Measurements from ENCODE around the gene BMAL1.

BMAL1 gene

DNA sequence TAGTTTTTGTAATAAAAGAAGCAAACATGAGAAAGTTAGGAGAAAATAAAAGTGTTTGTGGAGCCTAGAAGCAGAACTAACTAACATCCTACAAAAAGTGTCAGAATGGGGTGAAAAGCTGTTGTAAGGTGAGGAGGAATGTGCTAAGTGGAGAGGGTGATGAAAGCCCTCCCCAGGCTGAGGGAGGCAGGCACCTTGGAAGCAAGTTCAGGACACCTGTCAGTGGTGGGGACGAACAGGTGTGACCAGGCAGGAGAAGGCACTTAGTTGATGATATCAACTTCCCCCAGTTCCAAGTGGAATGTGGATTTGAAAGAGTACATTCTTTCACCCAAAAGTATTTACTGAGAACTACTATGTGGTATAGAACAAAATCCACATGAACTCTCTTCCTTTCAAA is 18.7 kb upstream of the BMAL1 start:
- no peak for DNase-seq
- no peak for TF ChIP-seq CTCF (IDR thresholded peaks at IDR 0.05)
- Mint-ChIP-seq H3K4me3 (no peak overlapping the region), H3K4me1 (peaks cover 30% of the 10 kb centered on the region), H3K36me3 (ENCODE audit: low read depth) (no peaks in the 10 kb centered on the region), H3K27me3 (ENCODE audit: low read depth, poor library complexity) (peaks cover 16% of the 10 kb centered on the region), H3K27ac (no peak overlapping the region), H3K9me3 (no peaks in the 10 kb centered on the region)

DNA sequence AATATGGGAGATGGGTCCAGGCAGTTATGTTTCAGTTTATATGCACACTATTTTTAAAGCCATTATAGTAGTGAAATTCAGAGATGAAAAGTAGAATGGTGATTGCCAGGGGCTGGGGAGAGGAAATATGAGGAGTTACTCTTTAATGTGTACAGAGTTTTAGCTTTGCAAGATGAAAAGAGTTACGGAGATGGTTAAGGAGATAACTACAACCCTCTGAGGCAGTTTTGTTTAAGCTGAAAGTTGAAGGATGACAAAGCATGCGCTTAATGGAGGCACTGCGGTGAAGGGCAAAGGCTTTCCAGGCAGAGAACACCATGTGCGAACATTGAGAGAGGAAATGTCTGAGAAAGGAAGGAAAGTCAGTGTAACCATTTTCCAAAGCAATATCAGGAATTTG is 18.2 kb upstream of the BMAL1 start:
- Mint-ChIP-seq H3K4me3 (no peak overlapping the region), H3K36me3 (ENCODE audit: low read depth) (no peaks in the 10 kb centered on the region), H3K27ac (no peak overlapping the region), H3K4me1 (peaks cover 32% of the 10 kb centered on the region), H3K9me3 (no peaks in the 10 kb centered on the region), H3K27me3 (ENCODE audit: low read depth, poor library complexity) (peaks cover 21% of the 10 kb centered on the region)
- DNase-seq, result no peak
- no peak for TF ChIP-seq CTCF (IDR thresholded peaks at IDR 0.05)

DNA sequence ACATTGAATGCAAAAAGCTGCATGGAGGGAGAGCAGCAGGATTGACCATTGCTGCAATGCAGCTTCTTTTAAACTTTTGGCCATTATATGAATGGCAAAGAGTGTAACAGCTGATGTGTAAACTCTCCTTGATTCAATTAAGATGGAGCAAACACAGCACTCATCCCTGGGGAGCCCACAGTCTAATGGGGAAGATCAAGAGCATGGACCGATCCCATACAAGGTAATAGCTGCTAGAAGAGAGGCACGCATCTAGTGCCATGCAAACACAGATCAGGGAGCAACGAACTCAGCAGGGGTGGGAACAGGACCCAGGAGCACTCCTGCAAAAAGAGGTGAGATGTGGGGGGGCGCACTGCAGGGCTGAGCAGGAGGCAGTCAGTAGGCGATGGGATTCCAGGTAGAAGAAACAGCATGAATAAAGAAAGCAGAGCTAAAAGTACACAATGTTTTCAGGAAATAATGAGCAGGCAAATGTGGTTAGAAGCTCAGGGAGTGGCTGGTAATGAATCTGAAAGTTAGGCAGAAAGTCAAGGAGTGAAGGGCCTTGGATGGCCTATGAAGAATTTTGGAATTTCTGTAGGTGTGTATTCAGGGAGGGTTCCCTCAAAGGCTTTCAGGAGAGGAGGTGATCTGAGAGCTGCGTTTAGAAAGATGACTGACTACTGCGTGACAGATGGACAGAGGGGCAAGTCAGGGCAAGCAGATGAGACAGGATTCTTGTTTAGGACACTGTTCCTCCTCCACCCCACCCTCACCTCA is 17.2 kb upstream of the BMAL1 start:
- Mint-ChIP-seq H3K4me3 (no peak overlapping the region), H3K36me3 (ENCODE audit: low read depth) (no peaks in the 10 kb centered on the region), H3K4me1 (peaks cover 32% of the 10 kb centered on the region), H3K9me3 (no peaks in the 10 kb centered on the region), H3K27ac (peak overlapping the region; percentile 74), H3K27me3 (ENCODE audit: low read depth, poor library complexity) (peaks cover 24% of the 10 kb centered on the region)
- no peak for DNase-seq
- no peak for TF ChIP-seq CTCF (IDR thresholded peaks at IDR 0.05)

- Mint-ChIP-seq H3K4me1 (peaks cover 32% of the 10 kb centered on the region), H3K27ac (peak overlapping the region; percentile 63), H3K36me3 (ENCODE audit: low read depth) (no peaks in the 10 kb centered on the region), H3K4me3 (no peak overlapping the region), H3K9me3 (no peaks in the 10 kb centered on the region), H3K27me3 (ENCODE audit: low read depth, poor library complexity) (peaks cover 24% of the 10 kb centered on the region)
- no peak for TF ChIP-seq CTCF (IDR thresholded peaks at IDR 0.05)
- no peak for DNase-seq
Observed at GRCh38 chr11:13260963-13261588, 16.5 kb upstream of the BMAL1 start.

GRCh38 chr11:13261591-13262061 is 16.0 kb upstream of the BMAL1 start:
- no peak for TF ChIP-seq CTCF (IDR thresholded peaks at IDR 0.05)
- Mint-ChIP-seq H3K4me3 (no peak overlapping the region), H3K9me3 (no peaks in the 10 kb centered on the region), H3K36me3 (ENCODE audit: low read depth) (no peaks in the 10 kb centered on the region), H3K27me3 (ENCODE audit: low read depth, poor library complexity) (peaks cover 27% of the 10 kb centered on the region), H3K27ac (peak overlapping the region; percentile 24), H3K4me1 (peaks cover 32% of the 10 kb centered on the region)
- no peak for DNase-seq
